Transverse colon (tissue), 4 donors: ENCODE data around the gene MARVELD3.
"Not testable (repeated sequence)": the region's sequence is repeated elsewhere in the genome, so short reads cannot be mapped to it uniquely, and the experiment has no call there.

Experiments
- CTCF ChIP-seq, 5 experiments: fragments of 200-600 bp in 3 of 5; fragments of 450-650 bp in 2 of 5; sonication (generic) in 3 of 5; IDR thresholded peaks; 1 replicate in 2 of 5; 2 replicates in 3 of 5; pipeline ENCODE4 v1.5.1; 2016 to 2017; ENCODE audit warnings: antibody characterized with exemption in 5 of 5, inconsistent platforms in 3 of 5, mild to moderate bottlenecking in 2 of 5, moderate library complexity in 1 of 5
- POLR2A ChIP-seq: fragments of 450-650 bp; IDR thresholded peaks from one replicate; pipeline ENCODE4 v1.6.1; 2016; ENCODE audit warnings: antibody characterized with exemption, mild to moderate bottlenecking, moderate library complexity
- POLR2AphosphoS5 ChIP-seq, 3 donors: sonication (generic); formaldehyde crosslinking; IDR thresholded peaks; one replicate each; pipeline ENCODE4 v1.6.1; 2016; ENCODE audit warnings: antibody characterized with exemption in 3 of 3

GRCh38 chr16:71684280-71684679, 58.3 kb downstream of the MARVELD3 start:
- TF ChIP-seq POLR2A; POLR2AphosphoS5 (IDR thresholded peaks at IDR 0.05); CTCF (IDR thresholded peaks at IDR 0.05): not testable (repeated sequence)
